ENCODE results near the gene PACSIN2.
"Not testable (repeated sequence)": the region's sequence is repeated elsewhere in the genome, so short reads cannot be mapped to it uniquely, and the experiment has no call there.

Gene PACSIN2

GRCh38 chr22:42964994-42965699 is 49.8 kb downstream of the PACSIN2 start:
- DNase-seq (ENCODE audit: low read depth), result no peak

GRCh38 chr22:42963231-42963595 is 51.7 kb downstream of the PACSIN2 start:
- DNase-seq (ENCODE audit: low read depth), result no peak

DNA sequence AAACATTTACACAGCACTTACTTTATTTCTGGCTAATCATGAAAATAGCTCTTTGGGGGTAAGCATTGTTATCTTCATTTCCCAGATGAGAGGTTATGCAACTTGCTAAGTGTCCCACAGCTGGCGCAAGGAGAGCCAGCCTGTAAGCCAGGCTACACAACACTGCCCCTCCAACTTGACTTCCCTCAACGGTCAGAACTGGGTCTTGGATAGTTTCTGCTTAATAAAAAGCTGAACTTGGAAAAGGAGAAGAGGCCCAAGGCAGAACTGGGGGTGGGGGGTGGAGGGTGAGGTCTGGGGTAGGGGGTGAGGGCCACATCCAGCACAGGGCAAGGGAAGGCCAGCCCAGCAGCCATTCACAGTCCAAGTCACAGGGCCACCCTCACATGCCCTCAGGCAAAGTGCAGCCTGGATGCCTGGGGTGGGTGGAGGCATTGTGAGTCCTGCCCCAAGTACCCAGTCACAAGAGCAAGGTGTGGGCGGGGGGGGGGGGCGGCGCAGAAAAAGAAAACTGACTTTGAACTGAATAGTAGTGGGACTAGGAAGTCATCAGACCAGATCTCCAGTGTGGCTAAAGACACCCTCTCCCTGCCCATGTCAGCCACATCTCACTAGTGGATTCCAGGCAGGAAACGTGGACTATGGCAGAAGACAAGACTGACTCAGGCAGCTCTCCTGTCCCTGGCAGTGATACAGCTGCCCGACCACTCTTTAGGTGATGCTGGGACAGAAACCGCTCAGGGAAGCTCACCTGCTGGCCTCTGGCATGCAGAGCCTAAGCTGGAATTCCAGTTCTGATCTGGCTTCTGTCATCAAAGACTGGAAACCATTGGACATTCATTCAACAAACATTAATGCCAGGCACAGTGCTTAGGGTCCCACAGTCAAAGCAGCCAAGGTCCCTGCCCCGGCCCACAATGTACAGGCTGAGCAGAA is 52.4 kb downstream of the PACSIN2 start:
- DNase-seq (ENCODE audit: low read depth), result peak; percentile 28

DNA sequence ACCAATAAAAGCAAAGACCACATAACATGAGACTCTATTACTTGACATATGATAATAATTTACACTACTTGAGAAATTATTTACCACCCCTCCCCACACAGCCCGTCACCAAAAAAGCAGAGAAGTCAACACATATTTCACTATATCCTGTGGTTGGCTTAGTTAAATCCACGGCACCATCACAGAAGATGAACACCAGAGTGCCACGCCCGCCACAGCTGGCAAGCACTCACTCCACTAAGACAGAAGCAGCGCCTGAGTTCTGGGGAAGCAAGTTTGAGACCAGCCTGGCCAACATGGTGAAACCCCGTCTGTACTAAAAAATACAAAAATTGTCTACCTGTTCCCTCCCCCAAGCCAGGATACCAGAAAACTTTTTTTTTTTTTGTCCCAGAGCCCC is 53.1 kb downstream of the PACSIN2 start:
- peak; percentile 28 for DNase-seq (ENCODE audit: low read depth)

GRCh38 chr22:42961400-42961690 is 53.6 kb downstream of the PACSIN2 start:
- not testable (repeated sequence) for DNase-seq (ENCODE audit: low read depth)

GRCh38 chr22:42960531-42961399 is 54.2 kb downstream of the PACSIN2 start:
- no peak for DNase-seq (ENCODE audit: low read depth)

GRCh38 chr22:42959576-42960509 is 55.1 kb downstream of the PACSIN2 start:
- no peak for DNase-seq (ENCODE audit: low read depth)

DNA sequence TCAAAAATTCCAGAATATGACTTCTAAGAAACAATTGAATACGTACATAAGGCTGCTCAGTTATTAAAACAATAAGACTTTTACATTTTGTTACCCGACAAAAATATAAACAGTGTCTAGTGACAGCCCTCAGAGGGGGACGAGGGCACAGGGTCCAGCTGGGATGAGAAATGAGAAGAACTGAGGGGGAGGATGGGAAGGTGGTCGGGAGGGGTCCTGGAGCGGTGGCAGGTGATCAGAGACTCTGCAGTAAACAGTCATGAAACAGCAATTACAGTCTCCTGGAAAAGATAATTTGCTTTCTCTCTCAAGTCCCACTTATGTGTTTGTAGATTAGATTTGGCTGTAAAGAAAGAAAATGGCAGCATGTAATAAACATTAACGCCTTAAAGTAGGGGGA is 56.0 kb downstream of the PACSIN2 start:
- no peak for DNase-seq (ENCODE audit: low read depth)

DNA sequence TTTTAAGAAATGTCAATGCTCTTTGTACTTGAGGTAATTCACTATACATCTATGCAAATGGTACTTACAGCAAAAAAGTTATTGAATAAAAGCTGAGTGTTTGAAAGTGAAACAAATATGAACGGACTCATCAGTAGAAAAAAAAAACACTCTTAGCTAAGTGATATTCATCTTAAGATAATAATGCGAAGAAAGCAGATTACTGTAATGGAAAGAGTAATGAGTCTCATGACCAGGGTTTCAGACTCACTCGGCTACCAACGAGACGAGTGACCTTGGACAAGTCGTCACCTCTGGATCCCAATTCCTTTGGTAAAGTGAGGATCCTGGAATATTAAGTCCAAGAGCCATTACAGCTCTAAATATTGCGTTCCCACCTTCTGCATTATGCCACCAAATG is 57.0 kb downstream of the PACSIN2 start:
- no peak for DNase-seq (ENCODE audit: low read depth)

DNA sequence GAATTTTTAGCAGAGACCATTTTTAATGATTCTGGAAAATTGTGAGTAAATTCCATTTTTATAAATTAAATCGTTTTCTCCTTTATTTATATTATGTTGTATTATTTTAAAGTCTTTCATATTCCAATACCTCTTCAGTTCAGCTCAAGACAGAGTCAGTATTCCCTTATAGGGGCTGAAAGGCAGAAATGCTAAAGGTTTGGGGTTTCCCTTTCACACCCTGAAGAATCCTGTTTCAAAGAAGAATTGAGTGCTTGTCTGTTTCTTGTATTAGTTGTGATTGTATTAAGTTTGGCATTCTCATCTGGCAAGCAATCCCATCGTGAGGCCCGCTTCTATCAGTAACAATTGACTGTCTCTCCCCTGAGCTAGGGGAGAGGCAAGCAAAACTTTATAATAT is 57.4 kb downstream of the PACSIN2 start:
- DNase-seq (ENCODE audit: low read depth), result no peak

DNA sequence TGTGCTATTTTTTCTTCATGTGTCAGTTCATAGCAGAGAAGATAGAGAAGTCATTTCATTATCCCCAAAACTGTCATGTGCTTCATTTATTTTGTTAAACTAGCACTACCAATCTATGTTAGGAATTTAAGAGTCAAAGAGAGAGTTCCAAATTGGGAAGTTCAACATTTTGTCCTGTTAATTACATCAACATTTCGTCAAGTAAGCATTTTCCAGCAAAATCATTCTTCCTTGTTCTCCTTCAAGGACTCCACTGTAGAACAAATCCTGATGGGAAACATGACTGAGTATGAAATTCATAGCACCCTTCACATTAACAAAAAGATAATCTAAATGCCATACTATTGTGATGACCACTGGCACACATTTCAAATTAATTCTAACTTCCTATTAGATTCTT is 59.1 kb downstream of the PACSIN2 start:
- DNase-seq (ENCODE audit: low read depth), result no peak

- no peak for DNase-seq (ENCODE audit: low read depth)
Measured at GRCh38 chr22:42955087-42955635, 59.8 kb downstream of the PACSIN2 start.

GRCh38 chr22:42953751-42954150 is 61.2 kb downstream of the PACSIN2 start:
- not testable (repeated sequence) for DNase-seq (ENCODE audit: low read depth)

GRCh38 chr22:42951093-42951710 is 63.7 kb downstream of the PACSIN2 start:
- no peak for DNase-seq (ENCODE audit: low read depth)

DNA sequence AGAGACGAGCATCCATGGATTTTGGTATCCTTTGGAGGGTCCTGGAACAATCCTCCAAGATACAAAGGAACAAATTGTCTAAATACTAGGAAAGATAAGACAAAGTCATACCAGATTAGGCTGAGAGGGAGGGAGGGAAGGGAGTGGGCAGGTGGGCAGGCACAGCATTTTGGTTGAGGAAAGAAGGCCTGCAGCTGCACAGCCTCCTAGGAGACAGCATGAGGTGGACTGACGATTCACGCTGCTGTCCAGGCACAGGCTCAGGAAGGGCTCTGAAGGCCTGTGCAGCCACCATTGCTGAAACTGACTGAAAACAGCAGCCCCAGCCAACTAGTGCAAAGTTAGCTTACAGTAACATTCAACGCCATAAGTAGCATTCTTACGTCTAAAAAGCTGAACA is 64.7 kb downstream of the PACSIN2 start:
- no peak for DNase-seq (ENCODE audit: low read depth)

DNA sequence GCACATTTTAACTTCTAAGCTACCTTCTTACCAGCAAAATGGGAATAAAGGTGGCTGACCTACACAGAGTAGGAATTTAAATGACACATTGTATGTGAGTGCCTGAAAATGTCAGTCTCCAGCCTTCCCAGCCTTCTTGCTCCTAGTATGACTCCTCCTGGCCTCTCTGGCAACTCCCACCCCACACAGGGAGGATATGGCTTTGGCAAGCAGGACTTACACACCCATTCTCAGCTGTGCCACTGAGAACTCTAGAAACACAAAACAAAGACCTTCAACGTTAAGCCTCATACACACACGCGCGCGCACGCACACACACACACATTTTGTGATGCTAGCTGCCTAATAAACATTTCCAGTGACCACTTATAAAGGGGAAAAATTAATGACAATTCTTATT is 65.8 kb downstream of the PACSIN2 start:
- DNase-seq (ENCODE audit: low read depth), result peak; percentile 52

DNA sequence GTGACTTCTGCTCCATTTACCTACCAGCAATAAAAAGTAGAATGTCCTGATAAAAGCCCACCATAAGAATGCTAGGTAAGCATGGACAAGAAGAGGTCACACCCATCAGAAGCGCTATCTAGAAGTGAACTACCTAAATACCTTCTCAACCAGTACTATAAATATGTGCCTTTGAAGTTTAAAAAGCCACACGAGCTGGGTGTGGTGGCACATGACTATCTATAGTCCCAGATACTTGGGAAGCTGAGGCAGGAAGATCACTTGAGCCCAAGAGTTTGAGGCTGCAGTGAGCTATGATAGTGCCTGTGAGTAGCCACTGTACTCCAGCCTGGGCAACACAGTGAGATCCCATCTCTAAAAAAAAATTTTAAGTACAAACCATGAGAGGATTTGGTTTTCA is 66.7 kb downstream of the PACSIN2 start:
- DNase-seq (ENCODE audit: low read depth), result no peak

DNA sequence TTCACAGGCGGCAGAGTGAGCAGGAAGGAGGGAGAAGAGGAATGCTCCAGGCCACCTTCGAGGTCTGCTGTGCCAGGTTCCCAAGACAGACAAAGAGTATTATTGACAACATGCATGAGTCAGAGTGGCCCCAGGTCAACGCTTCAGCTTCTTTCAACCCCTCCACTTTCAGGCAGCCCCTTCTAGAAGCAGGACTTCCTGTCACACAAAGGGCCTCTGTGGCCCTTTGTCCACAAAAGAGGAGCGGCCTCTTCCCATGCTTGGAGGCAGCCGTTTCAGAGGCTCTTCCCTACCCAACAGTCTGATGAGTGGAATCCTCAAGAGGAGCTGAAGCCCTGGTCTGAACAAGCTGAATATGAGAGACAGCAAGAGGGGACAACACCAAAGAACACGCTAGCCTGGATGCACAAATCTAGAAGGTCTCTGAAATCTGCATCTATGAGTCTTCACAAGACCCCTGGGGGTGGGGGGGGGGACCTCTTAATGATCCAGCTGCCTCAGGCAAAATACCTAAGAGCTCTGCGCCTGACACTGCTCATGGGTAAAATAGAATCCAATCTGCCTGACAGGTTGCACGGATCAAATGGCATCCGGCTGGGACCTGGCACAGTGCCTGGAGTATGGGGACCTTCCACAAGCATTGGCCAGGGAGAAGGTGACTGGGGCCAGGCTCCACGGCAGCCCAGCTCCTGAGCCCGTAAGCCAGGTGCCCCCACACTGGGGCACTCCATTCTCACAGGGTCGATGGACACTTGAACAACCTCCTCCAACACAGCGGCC is 67.5 kb downstream of the PACSIN2 start:
- DNase-seq (ENCODE audit: low read depth), result no peak

DNA sequence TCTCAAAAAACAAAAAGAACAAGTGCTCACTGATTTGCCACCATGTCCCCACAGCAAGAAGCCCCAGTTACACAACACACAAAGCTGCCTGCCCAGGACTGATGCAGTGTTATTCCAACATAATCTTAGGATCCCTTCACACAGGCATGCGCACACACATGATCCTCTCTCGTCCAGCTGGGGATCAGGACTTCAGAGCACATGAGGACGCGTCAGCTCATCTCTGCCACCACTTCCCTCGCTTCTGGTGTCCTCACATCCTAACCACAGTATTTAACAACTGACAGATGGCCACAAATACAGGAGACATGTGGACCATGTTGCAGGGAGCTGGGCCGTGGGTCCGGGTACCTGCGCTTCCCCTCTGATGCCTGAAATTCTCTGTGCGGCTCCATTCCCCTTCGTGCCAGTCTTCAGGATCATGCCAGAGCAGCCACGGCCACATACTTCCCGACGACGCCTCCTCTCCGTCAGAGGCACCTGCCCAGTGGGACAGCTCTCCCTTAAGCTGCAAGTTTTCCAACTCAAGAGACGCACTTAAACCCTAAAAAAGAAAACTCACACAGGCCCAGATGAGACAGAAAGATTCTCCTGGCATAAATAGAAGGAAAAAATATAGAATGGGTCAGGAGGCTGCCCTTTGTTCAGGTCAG is 68.3 kb downstream of the PACSIN2 start:
- DNase-seq (ENCODE audit: low read depth), result no peak
